ENCODE data around the gene LRRC52.

The LRRC52 gene

DNA sequence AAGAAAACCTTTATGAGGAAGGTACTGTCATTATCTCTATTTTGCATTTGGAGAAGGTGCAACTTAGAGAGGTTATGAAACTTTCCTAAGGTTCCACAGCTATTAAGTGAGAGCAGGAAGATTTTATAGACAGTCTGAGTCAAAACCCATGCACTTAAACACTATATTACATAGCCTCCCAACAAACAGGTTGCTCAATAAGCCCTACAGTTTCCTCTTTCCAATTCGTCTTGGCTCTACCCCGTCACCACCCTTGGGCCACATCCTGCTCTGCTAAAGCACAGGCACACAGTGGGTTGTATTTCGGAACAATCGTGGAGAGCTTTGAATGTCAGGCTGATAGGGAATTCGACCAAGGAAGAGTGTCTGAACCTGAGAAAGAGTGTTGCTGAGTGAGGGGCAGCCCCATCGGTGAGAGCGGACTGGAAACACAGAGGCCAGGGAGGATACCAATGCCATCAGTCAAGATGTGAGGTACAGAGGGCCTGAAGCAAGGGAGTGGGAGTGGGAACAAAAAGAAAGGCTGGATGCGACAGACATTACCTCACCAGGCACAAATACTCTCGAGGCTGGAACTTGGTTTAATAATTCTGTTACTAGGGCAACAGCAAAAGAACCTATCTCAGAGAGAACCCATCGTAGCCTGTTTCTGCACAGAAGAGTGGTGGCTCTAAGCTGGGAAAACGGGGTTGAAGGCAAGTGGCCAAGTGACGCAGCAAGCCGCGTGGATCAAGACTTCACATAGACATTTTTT is 6.3 kb upstream of the LRRC52 start:
- no peak for DNase-seq (ENCODE audit: low read depth)

DNA sequence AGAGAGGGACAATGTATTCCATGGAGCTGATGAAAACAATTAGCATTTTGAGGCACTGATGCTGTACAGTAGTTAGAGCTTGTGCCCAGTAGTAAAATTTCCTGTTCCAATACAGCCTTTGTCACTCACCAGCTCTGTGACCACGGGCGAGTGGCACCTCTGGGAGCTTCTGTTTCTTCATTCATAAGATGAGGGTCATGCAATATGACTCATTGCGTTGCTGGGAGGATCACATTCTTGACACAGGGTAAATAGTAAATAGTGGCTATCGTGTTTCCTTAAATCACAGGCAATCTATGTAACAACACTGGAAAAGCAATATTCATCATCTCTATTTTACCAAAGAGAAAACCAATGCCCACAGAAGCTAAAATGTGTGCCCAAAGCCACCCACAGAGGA is 4.5 kb upstream of the LRRC52 start:
- DNase-seq (ENCODE audit: low read depth): no peak

DNA sequence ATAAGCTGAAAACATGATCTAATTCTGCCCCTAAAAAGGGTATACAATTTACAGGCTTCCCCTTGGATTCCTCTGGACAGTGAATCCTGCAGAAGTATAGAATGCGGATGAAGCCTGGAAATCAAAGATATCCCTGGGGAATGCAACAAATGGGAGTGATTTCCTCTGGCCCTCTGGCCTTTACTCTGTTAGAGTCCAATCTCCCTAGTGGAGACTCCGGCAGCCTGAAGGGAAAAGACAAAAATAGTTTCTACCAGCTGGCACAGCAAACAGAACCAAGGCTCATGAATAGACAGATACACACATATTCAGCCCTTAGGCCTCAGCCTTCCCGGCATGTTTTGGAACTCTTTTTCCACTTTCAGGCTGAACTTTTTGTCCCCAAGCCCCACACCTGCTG is 3.9 kb upstream of the LRRC52 start:
- no peak for DNase-seq (ENCODE audit: low read depth)

DNA sequence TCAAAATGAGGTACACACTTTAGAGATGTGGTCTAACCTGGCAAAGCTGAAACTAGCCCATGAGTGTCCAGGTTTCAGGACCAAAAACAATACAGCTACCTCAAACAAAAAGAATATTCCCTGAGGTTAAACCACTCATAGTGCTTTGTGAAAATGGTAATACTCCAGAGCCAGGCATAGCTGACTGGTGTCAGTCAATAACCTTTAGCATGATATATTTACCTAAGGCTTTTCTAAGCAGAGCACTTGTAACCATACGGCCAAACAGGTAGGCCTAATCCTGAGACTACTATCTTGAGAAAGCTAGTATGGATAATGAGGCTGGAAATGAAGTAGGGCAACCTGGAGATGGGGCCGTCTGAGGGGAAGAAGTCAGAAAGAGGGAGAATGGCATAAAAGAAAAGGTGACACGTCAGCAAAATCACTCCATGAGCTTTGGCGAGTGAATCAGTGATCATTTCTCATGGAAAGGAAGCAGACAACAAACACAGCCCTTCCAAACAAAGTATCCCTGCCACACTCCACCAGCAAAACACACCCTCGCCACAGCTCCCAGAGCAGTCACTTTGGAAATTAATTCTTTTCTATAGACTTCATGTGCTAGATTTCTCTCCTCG is 1.7 kb upstream of the LRRC52 start:
- DNase-seq (ENCODE audit: low read depth): no peak

DNA sequence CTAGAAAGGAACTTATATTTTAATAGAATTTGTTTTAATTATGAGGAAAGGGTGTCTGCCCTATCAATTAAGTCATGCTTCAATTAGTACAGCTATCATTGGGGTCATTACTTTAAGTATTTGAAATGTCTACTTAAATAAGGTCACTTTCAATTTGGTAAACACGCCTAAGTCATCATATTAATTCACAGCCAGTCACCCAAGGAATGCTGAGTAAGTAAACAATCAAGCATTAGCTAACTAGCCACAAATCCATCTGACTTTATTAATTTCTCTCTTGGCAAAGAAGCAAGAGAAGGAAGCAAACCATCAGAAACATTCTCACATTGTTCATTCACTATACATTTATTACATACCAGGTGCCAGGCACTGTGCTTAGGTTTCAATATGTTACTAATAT is 1.2 kb upstream of the LRRC52 start:
- no peak for DNase-seq (ENCODE audit: low read depth)

DNA sequence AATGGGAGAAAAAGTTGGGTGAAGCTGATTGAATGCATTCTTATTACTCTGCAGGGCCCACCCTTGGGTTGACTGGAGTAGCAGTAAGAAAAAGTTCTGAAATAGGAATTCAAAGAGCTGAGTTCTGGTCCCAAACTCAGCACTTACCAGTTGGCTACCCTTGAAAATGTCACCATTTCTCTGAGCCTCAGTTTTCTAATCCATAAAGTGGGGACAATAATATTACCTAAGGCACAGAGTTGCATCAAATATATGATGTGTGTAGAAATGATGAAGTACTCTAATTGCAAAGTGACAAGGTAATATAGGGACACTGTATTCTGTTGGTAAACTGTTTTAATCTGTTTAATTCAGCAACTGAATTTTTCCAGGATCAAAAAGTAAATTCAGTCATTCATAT is 1.2 kb downstream of the LRRC52 start:
- DNase-seq (ENCODE audit: low read depth): no peak

DNA sequence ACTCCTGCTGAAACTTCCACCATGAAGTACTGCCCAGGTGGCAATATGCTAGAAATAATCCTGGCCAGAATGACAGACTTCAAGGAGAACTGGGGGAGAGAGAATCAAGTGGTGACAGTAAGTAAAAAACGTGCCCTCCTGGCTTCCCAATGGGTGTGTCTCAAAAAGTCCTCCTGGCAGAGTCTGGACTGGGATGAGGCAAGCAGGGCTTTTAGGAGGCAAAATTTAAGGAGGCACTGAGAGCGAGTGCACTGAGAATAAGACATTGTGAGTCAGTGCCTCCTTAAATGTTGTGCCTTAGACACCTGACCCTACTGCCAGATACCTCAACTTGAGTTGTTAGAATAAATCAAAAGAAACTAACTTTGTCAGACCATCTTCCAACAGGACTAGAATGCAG is 2.2 kb downstream of the LRRC52 start:
- DNase-seq (ENCODE audit: low read depth): no peak

DNA sequence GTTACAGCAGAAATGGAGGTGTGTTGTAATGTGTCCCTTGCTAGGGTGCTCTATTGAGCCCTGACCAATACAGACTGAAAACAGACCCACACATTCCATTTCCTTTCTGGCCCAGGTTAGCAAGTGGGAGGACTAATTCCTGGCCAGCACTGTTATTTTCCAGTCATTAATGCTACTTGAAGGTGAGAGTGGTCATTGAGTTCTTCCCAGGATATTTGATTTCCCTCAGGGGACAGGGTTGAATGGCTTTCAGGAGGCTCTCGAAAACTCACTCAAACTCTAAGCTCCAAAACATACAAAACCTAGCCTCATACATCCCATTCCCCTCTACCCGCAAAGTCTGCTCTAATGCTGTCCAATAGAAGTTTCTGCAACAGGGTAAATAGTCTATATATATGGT is 6.2 kb downstream of the LRRC52 start:
- DNase-seq (ENCODE audit: low read depth): no peak

DNA sequence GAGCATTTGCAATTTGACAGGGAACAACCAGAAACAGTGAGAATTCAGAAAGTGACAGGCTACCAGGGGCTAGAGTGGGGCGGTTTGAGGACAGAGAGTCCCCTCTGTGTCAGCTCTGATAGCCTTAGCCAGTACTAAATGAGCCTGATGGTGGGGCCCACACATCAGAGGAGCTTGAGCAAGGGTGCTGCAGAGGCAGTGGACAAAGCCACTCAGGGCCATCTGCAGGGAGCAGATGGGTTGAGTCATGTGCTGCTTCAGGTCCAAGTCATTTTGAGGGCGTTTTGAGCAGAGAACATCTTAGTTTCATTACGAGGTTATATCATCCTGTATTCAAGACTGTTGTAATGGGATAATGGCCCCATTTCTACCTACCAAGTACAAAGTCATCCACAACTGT is 7.7 kb downstream of the LRRC52 start:
- no peak for DNase-seq (ENCODE audit: low read depth)

DNA sequence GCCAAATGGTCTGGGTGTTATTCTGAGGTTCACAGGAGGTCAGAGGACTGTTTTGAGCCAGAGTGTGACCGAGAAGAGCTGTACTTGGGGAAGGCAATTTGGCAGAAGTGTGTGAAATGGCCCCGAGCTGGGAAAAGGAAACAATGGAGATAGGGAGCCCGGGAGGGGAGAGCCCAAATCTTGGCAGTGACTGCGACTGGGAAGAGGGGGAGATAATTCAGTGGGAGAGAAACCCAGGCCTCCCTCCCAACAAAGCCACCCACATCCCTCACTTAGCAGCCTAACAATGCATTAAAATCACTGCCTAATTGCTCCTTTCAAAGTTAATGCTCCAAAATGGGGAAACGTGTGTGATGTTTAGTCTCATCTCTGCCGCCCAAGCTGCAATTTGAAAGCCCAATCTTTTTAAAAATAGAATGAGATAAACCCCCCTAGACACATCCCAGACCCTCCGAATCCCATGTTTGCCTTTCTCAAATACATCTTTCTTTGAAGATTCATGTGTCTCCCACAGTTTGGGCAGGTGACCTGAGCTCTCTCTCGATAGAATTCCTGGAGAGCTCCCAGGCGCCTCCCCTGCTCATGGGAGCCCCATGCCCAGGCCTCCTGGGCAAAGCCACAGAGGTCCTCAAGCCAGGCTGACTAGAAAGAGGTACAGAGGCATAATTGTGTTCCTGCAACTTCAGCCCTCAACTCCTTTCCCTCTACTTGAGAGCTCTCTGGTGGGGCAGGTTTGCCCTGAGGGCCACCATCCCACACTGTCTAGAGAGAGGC is 17.3 kb downstream of the LRRC52 start:
- no peak for DNase-seq (ENCODE audit: low read depth)

DNA sequence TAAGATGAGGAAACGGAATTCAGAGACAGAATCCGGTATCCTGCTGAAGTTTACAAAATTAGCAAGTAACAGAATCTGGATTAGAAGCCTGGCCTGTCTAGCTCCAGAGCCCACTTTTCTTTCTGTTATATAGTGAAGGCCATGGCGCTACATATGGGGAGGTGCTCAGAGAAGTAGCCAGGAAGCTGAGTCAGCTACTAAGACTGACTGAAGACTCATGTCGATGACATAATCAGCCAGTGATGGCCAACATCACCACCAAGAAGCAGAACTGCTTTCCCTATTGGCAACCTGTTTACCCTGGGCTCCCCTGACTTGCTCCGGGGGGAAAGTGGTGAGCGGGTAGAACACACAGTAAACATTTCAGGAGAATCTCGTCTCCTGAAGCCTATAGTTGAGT is 18.8 kb downstream of the LRRC52 start:
- DNase-seq (ENCODE audit: low read depth): peak; percentile 1

DNA sequence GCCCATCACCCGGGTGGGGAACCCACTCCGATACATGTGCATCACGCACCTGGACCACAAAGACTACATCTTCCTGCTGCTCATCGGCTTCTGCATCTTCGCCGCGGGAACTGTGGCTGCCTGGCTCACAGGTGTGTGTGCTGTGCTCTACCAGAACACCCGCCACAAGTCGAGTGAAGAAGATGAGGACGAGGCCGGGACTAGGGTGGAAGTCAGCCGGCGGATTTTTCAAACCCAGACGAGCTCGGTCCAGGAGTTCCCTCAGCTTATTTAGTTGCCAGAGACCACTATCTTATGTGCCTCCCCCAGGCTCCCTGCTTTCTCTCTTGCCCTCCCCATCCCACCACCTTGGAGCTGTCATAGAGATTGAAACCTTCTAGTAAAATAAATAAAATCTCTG is 19.8 kb downstream of the LRRC52 start:
- no peak for DNase-seq (ENCODE audit: low read depth)

DNA sequence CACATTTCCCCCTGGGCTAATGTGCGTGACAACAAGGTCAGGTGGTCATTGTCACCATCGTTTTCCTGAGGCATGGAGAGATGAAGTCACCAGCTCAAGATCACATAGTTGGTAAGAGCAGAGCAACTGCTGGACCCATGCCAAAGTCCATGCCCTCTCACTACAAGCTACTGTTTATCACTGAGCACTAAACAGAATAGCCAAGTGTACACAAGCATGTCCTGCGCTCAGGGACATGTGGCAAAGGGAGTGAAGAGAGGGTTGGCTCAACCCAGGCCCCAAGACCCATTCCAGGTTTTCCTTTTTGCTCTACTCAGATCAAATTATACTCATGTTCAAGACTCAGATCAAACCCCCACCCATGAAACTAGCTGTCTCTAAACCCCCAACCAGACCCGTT is 20.8 kb downstream of the LRRC52 start:
- DNase-seq (ENCODE audit: low read depth): no peak

DNA sequence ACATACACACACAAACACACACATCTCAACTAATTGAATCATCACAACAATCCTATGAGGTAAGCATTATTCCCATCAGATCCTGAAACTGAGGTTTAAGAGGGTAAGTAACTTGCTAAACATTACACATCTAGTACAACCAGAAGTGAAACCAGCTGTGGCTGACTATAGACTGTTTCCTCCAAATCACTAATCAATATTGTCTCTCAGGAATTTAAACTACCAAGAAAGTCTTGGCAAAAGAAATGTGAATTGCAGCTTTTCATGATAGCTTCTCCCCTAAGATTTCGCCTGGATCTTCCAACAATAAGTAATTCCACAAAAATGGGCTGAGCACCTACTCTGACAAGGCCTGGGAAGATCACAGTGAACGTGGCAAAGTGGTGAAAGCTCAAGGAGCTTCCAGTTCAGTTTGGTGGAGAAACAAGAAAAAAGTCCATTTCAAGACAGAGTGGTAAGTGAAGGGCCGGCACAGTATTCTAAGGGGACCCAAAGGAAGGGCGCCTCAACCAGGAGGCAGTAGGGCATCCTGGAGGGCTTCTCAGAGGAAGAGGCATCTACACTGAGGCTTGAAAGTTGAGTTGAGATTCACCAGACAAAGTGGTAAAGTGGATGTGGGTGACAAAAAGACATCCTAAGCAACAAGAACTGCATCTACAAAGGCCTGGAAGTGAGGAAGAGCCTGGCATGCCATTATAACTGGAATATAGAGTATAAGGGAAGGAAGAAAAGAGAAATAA is 22.1 kb downstream of the LRRC52 start:
- no peak for DNase-seq (ENCODE audit: low read depth)

DNA sequence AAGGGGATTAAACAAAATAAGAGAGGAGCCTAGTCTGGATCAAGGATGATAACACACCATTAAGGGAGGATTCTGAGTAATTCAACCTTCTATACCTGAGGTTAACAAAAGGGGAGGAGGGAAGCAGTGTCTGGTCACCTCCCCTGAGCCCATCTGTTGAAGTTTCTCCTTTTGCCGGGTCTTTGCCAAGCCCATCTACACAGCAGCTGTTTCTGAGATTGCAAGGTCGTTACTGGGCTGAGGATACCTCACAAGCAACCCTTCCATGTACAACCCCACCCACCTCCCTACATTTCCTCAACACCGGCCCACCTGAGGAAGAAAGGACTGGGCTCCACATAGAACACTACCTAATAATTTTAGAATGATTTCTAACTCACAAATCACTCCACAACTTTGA is 26.3 kb downstream of the LRRC52 start:
- DNase-seq (ENCODE audit: low read depth): no peak

DNA sequence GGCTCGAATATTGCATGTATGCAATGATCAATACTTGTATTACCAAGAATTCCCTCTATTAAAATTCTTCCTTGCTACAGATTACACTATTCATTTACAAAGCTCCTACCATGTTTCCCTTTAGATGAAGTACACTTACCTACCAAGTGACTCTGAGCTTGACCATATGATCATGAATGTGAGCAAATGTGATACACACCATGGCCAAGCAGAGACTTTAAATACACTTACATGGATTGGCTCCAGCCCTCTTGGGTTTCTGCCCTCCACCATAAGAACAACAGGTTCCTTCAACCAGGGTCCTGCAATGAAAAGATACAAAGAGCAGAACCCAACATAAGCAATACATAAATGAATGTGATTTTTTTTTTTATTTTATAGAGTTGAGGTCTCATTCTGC is 30.0 kb downstream of the LRRC52 start:
- no peak for DNase-seq (ENCODE audit: low read depth)

DNA sequence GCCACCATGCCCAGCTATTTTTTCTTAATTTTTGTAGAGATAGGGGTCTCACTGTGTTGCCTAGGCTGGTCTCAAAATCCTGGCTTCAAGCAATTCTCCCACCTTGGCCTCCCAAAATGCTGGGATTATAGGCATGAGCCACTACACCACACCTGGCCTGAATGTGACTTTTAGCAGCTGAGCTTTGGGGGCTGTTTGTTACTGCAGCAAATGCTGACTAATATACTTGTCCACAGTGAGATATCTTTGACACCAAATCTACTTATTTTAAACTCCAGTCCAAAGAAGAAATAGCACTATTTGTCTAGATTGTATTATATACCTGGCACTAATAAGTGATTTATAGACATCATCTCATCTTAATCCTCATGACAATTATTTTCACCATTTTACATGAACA is 30.5 kb downstream of the LRRC52 start:
- no peak for DNase-seq (ENCODE audit: low read depth)

DNA sequence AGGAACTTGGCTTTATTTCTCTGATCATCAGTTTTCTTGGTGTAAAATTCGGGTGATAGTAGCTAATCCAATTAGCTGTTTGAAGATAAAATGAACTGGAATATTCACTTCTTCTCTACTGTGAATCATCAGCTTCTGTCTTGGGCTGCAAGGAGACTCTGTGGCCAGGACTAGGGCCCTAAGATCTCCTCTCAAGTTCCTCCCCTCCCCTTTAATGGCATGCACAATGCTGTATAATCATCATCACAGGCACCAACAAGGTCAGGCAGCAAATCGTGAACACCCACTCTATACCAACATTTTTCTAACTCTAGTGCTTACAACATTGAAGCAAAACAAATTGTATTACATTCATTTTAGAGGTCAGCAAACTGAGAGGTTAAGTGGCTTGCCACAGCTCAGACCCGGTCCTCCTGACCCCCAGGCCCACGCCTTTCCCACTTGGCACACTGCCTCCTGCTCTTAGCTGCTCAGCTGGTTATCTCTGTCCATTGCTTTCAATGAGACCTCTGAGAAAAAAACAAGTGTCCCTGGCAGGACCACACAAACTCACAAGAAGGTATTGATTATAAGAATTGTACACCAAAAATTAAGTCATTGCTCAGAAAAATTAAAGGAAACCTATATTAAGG is 31.8 kb downstream of the LRRC52 start:
- DNase-seq (ENCODE audit: low read depth): no peak

DNA sequence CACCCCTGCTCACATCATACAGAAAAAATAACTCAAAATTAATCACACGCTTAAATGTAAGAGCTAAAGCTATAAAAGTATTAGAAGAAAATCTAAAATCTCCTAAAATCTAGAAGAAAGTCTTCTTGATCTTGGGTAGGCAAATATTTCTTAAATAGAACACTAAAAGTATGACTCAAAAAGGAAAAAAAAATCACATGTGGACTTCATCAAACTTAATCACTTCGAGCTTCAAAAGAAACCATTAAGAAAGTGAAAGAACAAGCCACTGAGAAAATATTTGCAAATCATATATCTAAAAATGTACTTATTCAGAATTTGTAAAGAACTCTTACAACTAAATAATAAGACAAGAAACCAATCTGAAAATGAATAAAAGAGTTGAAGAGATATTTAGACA is 32.7 kb downstream of the LRRC52 start:
- DNase-seq (ENCODE audit: low read depth): no peak

DNA sequence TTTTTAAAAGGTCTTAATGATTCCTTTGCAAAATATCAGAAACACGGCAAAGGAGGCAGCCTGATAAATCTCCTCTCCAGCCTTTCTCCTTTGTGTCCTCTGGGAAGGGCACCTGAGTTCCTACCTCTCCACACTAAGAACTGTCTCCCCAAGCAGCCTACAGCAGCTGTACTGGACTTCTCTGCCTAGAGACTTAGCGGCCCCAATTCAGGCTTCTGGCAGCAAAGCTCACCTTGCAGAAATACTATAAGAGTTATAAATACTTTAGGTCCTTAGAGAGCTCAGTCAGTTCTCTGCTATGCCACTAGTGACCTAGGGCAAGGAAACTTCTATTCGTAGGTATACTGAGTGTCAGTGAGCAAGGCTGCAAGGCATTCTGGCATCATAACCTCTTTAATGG is 33.9 kb downstream of the LRRC52 start:
- no peak for DNase-seq (ENCODE audit: low read depth)

DNA sequence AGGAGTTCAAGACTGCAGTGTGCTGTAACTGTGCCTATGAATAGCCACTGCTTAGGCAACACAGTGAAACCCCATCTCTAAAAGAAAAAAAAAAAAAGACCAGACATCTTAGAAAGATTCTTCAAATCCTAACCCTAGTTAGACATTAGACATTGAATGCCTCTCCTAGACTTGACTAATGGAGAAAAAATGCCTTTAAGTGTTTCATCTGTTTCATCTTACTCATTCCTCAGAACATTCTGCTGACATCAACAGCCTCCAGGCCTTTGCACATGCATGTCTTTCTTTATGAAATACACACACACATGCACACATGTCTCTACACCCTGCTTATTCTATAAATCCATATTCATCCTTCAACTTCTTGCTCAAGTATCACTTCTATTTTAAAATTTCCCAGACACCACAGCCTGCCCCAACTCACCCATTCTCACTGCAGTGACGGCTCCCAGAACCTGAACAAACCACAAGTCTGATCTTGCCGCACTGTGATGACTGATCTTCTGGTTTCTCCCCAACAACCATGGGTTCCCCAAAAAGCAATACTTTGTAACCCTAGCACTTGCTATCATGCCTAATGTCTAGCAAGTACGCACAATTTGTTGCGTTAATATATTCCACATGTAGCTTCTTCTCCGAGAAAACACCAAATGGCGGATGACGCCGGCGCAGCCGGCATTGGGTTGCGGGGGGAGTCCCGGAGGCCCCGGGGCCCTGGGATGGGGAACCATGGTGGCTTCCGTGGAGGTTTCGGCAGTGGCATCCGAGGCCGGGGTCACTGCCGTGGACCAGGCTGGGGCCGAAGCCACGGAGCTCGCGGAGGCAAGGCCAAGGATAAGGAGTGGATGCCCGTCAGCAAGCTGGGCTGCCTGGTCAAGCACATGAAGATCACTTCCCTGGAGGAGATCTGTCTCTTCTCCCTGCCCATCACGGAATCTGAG is 37.4 kb downstream of the LRRC52 start:
- DNase-seq (ENCODE audit: low read depth): peak; percentile 45
